HEK293 (cell line): ENCODE data around the gene SALL1.

Experiments
- CTCF ChIA-PET: fragments of 350-600 bp; formaldehyde crosslinking; extraction: SDS; loops from one replicate; lab custom pipeline; 2021; ENCODE audit warnings: antibody characterized with exemption; lab: Yijun Ruan, JAX
- POLR2A ChIA-PET: fragments of 300-600 bp; formaldehyde crosslinking; extraction: SDS; loops from one replicate; lab custom pipeline; 2020; ENCODE audit warnings: antibody characterized with exemption, inconsistent platforms; lab: Yijun Ruan, JAX
- H3K27ac ChIP-seq: fragments of 200-500 bp; sonication (Bioruptor generic); 2 replicates; pipeline ENCODE4 v1.5.1; 2014; ENCODE audit warnings: low read depth, low read length, control low read depth, inconsistent platforms; ENCODE audit errors: extremely low read depth
- H3K36me3 ChIP-seq, 2 experiments: fragments of 200-500 bp in 1 of 2; sonication (Bioruptor generic) in 1 of 2; 1 replicate in 1 of 2; 2 replicates in 1 of 2; pipeline ENCODE4 v1.5.1; 2014 to 2017; ENCODE audit warnings: inconsistent platforms in 2 of 2, low read length in 2 of 2; ENCODE audit not compliant: control insufficient read depth in 2 of 2, insufficient read depth in 1 of 2
- H3K4me1 ChIP-seq: fragments of 200-500 bp; sonication (Bioruptor generic); 2 replicates; pipeline ENCODE4 v1.5.1; 2014; ENCODE audit warnings: mild to moderate bottlenecking, low read length, inconsistent platforms; ENCODE audit not compliant: control insufficient read depth, insufficient read depth
- H3K4me3 ChIP-seq: 2 replicates; pipeline ENCODE4 v1.5.1; 2011; ENCODE audit warnings: low read depth, mild to moderate bottlenecking, control low read depth, low read length, moderate library complexity
- H3K9me3 ChIP-seq: fragments of 200-500 bp; sonication (Bioruptor generic); 2 replicates; pipeline ENCODE4 v1.5.1; 2014; ENCODE audit warnings: low read depth, low read length, inconsistent platforms; ENCODE audit not compliant: control insufficient read depth, insufficient read depth
- GLI2 ChIP-seq: fragments of 450-650 bp; formaldehyde crosslinking; IDR thresholded peaks from 2 replicates; pipeline ENCODE4; 2017; ENCODE audit warnings: missing biosample characterization, missing genetic modification characterization, low read depth, borderline replicate concordance
- GLI4 ChIP-seq: fragments of 450-650 bp; formaldehyde crosslinking; IDR thresholded peaks from 2 replicates; pipeline ENCODE4 v1.5.1; 2016; ENCODE audit warnings: missing biosample characterization, missing genetic modification characterization
- OSR2 ChIP-seq: fragments of 450-650 bp; formaldehyde crosslinking; IDR thresholded peaks from 2 replicates; pipeline ENCODE4 v1.5.1; 2016; ENCODE audit warnings: missing biosample characterization, missing genetic modification characterization
- YY1 ChIP-seq: fragments of 450-650 bp; formaldehyde crosslinking; IDR thresholded peaks from 2 replicates; pipeline ENCODE4 v1.5.1; 2018; ENCODE audit warnings: missing biosample characterization, missing genetic modification characterization
- ZBTB1 ChIP-seq: fragments of 450-650 bp; formaldehyde crosslinking; IDR thresholded peaks from 2 replicates; pipeline ENCODE4 v1.5.1; 2016; ENCODE audit warnings: missing biosample characterization, missing genetic modification characterization
- ZFHX2 ChIP-seq: fragments of 450-650 bp; formaldehyde crosslinking; conservative IDR thresholded peaks from 2 replicates; pipeline ENCODE4 v1.5.1; 2016; ENCODE audit warnings: missing biosample characterization, missing genetic modification characterization
- ZNF146 ChIP-seq: fragments of 450-650 bp; formaldehyde crosslinking; IDR thresholded peaks from 2 replicates; pipeline ENCODE4 v1.5.1; 2016; ENCODE audit warnings: missing biosample characterization, missing genetic modification characterization
- ZNF16 ChIP-seq: fragments of 450-650 bp; formaldehyde crosslinking; IDR thresholded peaks from 2 replicates; pipeline ENCODE4 v1.5.1; 2016; ENCODE audit warnings: low read depth, missing biosample characterization, missing genetic modification characterization
- ZNF221 ChIP-seq: fragments of 450-650 bp; formaldehyde crosslinking; IDR thresholded peaks from 2 replicates; pipeline ENCODE4 v1.5.1; 2017; ENCODE audit warnings: missing biosample characterization, missing genetic modification characterization, borderline replicate concordance
- ZNF24 ChIP-seq: fragments of 450-650 bp; formaldehyde crosslinking; IDR thresholded peaks from 2 replicates; pipeline ENCODE4 v1.5.1; 2016; ENCODE audit warnings: missing biosample characterization, missing genetic modification characterization
- ZNF302 ChIP-seq: fragments of 450-650 bp; formaldehyde crosslinking; IDR thresholded peaks from 2 replicates; pipeline ENCODE4 v1.5.1; 2016; ENCODE audit warnings: missing biosample characterization, missing genetic modification characterization, low read depth
- ZNF350 ChIP-seq: fragments of 450-650 bp; formaldehyde crosslinking; IDR thresholded peaks from 2 replicates; pipeline ENCODE4 v1.5.0; 2017; ENCODE audit warnings: missing biosample characterization, mild to moderate bottlenecking, missing genetic modification characterization
- ZNF354C ChIP-seq: fragments of 450-650 bp; formaldehyde crosslinking; IDR thresholded peaks from 2 replicates; pipeline ENCODE4 v1.5.1; 2016; ENCODE audit warnings: missing biosample characterization, missing genetic modification characterization, low read depth, borderline replicate concordance
- ZNF423 ChIP-seq: fragments of 450-650 bp; formaldehyde crosslinking; IDR thresholded peaks from 2 replicates; pipeline ENCODE4 v1.5.1; 2016; ENCODE audit warnings: missing biosample characterization, missing genetic modification characterization
- ZNF548 ChIP-seq: fragments of 450-650 bp; formaldehyde crosslinking; IDR thresholded peaks from 2 replicates; pipeline ENCODE4 v1.5.1; 2016; ENCODE audit warnings: missing biosample characterization, missing genetic modification characterization
- ZNF623 ChIP-seq: fragments of 450-650 bp; formaldehyde crosslinking; IDR thresholded peaks from 2 replicates; pipeline ENCODE4 v1.5.1; 2016; ENCODE audit warnings: missing biosample characterization, missing genetic modification characterization
- ZNF624 ChIP-seq: fragments of 450-650 bp; formaldehyde crosslinking; IDR thresholded peaks from 2 replicates; pipeline ENCODE4 v1.5.1; 2017; ENCODE audit warnings: missing biosample characterization, missing genetic modification characterization
- ZNF768 ChIP-seq: fragments of 450-650 bp; formaldehyde crosslinking; IDR thresholded peaks from 2 replicates; pipeline ENCODE4 v1.5.1; 2018; ENCODE audit warnings: missing biosample characterization, mild to moderate bottlenecking, missing genetic modification characterization
- TF ChIP-seq, protein P1 (sequence below): IDR thresholded peaks from 2 replicates; pipeline ENCODE4 v1.6.1; 2011; ENCODE audit warnings: mild to moderate bottlenecking, low read depth, low read length, borderline replicate concordance
- TF ChIP-seq, protein P2 (sequence below): fragments of 450-650 bp; formaldehyde crosslinking; IDR thresholded peaks from 2 replicates; pipeline ENCODE4 v1.5.1; 2016; ENCODE audit warnings: missing biosample characterization, missing genetic modification characterization
- TF ChIP-seq, protein P3 (sequence below): fragments of 450-650 bp; formaldehyde crosslinking; IDR thresholded peaks from 2 replicates; pipeline ENCODE4 v1.5.1; 2016; ENCODE audit warnings: missing biosample characterization, missing genetic modification characterization, low read depth
- TF ChIP-seq, protein P4 (sequence below): fragments of 450-650 bp; formaldehyde crosslinking; IDR thresholded peaks from 2 replicates; pipeline ENCODE4 v1.5.1; 2016; ENCODE audit warnings: missing biosample characterization, missing genetic modification characterization
- TF ChIP-seq, protein P5 (sequence below): fragments of 450-650 bp; formaldehyde crosslinking; IDR thresholded peaks from 2 replicates; pipeline ENCODE4 v1.5.1; 2016; ENCODE audit warnings: missing biosample characterization, missing genetic modification characterization

Gene SALL1

DNA sequence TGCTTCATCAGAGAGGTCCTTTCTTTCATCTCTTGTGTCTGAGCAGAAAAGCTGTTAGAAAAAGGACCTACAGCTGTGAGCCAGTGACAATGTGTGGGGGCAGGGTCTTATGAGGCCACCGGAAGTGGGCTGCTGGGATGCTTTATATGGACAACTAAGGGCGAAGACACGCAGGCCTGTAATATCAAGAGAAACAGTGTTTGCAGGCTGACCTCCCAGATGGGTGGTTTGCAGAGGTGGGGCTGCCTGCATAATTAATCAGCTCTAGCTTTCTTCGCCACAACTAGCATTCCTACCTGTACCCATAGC lies 30.4 kb upstream of the SALL1 start (continued):
- TF ChIP-seq, protein P1, sequence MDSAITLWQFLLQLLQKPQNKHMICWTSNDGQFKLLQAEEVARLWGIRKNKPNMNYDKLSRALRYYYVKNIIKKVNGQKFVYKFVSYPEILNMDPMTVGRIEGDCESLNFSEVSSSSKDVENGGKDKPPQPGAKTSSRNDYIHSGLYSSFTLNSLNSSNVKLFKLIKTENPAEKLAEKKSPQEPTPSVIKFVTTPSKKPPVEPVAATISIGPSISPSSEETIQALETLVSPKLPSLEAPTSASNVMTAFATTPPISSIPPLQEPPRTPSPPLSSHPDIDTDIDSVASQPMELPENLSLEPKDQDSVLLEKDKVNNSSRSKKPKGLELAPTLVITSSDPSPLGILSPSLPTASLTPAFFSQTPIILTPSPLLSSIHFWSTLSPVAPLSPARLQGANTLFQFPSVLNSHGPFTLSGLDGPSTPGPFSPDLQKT, result no peak
- TF ChIP-seq ZFHX2 (tag by site-specific recombination) (no peak), ZNF548 (tag by site-specific recombination) (no peak), GLI4 (tag by site-specific recombination) (no peak)
- TF ChIP-seq, protein P2, sequence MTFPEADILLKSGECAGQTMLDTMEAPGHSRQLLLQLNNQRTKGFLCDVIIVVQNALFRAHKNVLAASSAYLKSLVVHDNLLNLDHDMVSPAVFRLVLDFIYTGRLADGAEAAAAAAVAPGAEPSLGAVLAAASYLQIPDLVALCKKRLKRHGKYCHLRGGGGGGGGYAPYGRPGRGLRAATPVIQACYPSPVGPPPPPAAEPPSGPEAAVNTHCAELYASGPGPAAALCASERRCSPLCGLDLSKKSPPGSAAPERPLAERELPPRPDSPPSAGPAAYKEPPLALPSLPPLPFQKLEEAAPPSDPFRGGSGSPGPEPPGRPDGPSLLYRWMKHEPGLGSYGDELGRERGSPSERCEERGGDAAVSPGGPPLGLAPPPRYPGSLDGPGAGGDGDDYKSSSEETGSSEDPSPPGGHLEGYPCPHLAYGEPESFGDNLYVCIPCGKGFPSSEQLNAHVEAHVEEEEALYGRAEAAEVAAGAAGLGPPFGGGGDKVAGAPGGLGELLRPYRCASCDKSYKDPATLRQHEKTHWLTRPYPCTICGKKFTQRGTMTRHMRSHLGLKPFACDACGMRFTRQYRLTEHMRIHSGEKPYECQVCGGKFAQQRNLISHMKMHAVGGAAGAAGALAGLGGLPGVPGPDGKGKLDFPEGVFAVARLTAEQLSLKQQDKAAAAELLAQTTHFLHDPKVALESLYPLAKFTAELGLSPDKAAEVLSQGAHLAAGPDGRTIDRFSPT (tag by site-specific recombination), result no peak

DNA sequence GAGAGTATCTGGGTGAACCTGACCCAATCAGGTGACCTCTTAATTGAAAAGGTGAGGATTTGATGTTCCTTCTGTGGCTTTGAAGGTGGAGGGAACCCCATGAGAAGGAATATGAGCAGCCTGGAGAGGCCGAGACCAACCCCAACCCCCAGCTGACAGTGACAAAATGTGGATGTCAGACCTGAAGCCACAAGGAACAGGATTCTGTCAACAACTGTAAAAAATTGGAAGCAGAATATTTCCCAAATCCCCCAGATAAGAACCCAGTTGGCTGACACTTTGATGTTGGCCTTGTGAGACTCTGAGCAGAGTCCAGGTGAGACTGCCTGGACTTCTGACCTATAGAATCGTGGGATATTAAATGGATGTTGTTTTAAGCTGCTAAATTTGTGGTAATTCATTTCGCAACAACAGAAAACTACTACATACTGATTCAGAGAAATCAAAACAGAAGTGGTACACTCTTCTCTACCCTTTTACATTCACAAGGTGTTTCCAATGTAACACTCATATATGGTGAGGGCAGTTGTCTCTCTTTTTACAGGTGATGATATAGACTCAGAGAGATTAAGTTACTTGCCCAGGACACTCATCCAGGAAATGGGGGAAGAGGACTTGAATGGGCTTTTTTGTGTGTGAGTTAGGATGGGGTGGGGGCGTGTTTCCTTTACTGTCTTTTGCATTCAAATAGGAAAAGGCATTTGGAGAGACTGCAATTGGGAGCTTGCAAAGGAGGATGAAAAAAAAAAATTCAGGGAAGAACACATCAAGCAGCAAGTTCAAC lies 29.8 kb upstream of the SALL1 start:
- H3K4me3 ChIP-seq, result no peak overlapping the region
- POLR2A ChIA-PET, result no interaction called here
- CTCF ChIA-PET, result interaction anchor here (0.6 to 0.7 kb wide), 2 partner anchors 827 to 890 kb away, joined by 3 to 4 read pairs; no protein-coding TSS in a partner anchor
- no peak overlapping the region for H3K27ac ChIP-seq
- TF ChIP-seq ZNF302 (tag by site-specific recombination) (no peak), ZNF24 (tag by site-specific recombination) (no peak), ZNF146 (no peak), OSR2 (tag by site-specific recombination) (no peak), ZNF354C (tag by site-specific recombination) (no peak), ZNF350 (no peak), YY1 (tag by site-specific recombination) (no peak), ZBTB1 (no peak), ZNF623 (tag by site-specific recombination) (no peak), GLI2 (no peak), ZNF624 (tag by site-specific recombination) (no peak), ZNF16 (tag by site-specific recombination) (no peak), ZNF423 (tag by site-specific recombination) (no peak), ZNF768 (tag by site-specific recombination) (no peak), ZNF221 (tag by site-specific recombination) (no peak)
- TF ChIP-seq, protein P3, sequence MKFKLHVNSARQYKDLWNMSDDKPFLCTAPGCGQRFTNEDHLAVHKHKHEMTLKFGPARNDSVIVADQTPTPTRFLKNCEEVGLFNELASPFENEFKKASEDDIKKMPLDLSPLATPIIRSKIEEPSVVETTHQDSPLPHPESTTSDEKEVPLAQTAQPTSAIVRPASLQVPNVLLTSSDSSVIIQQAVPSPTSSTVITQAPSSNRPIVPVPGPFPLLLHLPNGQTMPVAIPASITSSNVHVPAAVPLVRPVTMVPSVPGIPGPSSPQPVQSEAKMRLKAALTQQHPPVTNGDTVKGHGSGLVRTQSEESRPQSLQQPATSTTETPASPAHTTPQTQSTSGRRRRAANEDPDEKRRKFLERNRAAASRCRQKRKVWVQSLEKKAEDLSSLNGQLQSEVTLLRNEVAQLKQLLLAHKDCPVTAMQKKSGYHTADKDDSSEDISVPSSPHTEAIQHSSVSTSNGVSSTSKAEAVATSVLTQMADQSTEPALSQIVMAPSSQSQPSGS (tag by site-specific recombination), result no peak
- TF ChIP-seq, protein P4, sequence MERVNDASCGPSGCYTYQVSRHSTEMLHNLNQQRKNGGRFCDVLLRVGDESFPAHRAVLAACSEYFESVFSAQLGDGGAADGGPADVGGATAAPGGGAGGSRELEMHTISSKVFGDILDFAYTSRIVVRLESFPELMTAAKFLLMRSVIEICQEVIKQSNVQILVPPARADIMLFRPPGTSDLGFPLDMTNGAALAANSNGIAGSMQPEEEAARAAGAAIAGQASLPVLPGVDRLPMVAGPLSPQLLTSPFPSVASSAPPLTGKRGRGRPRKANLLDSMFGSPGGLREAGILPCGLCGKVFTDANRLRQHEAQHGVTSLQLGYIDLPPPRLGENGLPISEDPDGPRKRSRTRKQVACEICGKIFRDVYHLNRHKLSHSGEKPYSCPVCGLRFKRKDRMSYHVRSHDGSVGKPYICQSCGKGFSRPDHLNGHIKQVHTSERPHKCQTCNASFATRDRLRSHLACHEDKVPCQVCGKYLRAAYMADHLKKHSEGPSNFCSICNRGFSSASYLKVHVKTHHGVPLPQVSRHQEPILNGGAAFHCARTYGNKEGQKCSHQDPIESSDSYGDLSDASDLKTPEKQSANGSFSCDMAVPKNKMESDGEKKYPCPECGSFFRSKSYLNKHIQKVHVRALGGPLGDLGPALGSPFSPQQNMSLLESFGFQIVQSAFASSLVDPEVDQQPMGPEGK, result no peak
- TF ChIP-seq, protein P5, sequence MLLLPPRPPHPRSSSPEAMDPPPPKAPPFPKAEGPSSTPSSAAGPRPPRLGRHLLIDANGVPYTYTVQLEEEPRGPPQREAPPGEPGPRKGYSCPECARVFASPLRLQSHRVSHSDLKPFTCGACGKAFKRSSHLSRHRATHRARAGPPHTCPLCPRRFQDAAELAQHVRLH (tag by site-specific recombination), result no peak
- peaks cover 2% of the 10 kb centered on the region; the same call in 1 of the 2 replicates for H3K4me1 ChIP-seq
- no peaks in the 10 kb centered on the region for H3K36me3 ChIP-seq
- no peaks in the 10 kb centered on the region for H3K9me3 ChIP-seq
